HTERT RPE-1 (cell line): ENCODE results near the gene CAV3.

Experiments
- in situ Hi-C: fragments of 300-500 bp; cut with MboI; formaldehyde crosslinking; loops from 4 replicates; pipeline ENCODE4 v1.14.3; 2020; ENCODE audit warnings: low sequenced_read_pairs

CAV3 gene

GRCh38 chr3:8734908-8735307 lies 1.3 kb downstream of the CAV3 start:
- in situ Hi-C loops, result no loop called here

GRCh38 chr3:8736436-8736835 lies 2.8 kb downstream of the CAV3 start:
- in situ Hi-C loops, result no loop called here

GRCh38 chr3:8737301-8737700 lies 3.7 kb downstream of the CAV3 start:
- in situ Hi-C loops, result no loop called here

- in situ Hi-C loops, result no loop called here
Observed at GRCh38 chr3:8737823-8738222, 4.2 kb downstream of the CAV3 start.

DNA sequence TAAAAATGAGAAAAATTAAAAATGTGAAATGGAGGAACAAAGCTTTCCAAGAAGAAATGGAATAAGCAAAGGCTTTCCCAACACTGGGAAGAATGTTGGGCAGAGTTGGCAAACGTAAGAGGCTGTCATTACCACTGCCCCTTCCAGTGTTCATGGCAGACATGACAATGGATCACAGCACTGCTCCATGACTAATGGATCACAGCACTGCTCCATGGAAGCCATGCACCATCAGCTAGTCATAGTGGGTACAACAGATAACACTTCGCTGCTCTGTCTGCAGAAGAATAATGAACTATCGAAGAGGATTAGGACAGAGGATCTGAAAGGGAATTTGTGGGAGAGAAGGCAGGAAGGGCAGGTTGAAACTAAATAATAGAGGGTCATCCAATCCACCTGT lies 5.0 kb downstream of the CAV3 start:
- in situ Hi-C loops, result no loop called here

- in situ Hi-C loops, result no loop called here
Observed at GRCh38 chr3:8739757-8740504, 6.3 kb downstream of the CAV3 start.

GRCh38 chr3:8741581-8742261 lies 8.1 kb downstream of the CAV3 start:
- in situ Hi-C loops, result no loop called here

DNA sequence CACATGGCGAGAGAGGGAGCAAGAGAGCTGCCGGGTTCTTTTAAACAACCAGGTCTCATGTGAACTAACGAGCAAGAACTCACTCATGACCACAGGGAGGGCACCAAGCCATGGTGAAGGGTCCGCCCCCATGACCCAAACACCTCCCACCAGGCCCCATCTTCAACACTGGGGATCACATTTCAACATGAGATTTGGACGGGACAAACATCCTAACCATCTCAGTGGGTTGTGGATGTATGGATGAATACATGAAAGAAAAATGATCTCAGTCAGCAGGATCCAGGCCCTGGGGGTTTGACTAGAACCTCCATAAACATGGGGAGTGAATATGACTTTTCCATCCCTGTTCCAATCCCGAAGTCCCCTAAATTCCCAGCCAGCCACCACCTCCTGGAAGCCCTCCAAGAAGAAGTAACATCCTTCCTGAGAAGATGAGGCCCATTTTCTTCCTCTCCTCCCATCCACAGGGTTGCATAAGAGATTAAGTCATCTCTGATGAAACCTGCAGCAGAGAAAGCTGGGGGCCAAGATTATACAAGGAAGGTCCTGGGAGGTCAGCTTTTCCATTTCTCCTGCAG lies 9.5 kb downstream of the CAV3 start:
- in situ Hi-C loops, result no loop called here

DNA sequence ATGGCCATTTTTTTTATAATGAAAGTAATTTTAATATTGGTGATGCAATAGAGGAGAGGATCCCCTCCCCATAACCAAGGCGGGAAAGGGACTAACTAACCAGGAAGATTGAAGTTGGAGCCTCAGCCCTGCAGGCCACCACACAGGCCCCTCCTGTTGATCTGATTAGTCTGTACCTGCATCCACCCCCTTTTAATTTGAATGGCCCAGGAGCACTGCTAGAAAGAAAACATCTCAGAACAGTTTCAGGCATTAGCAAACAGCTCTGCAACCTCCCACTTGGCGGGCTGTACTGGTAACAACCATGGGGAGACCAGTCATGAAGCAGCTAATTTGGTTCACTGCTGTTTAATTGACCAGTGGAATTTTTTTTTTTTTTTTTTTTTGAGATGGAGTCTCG lies 10.3 kb downstream of the CAV3 start:
- in situ Hi-C loops, result no loop called here

DNA sequence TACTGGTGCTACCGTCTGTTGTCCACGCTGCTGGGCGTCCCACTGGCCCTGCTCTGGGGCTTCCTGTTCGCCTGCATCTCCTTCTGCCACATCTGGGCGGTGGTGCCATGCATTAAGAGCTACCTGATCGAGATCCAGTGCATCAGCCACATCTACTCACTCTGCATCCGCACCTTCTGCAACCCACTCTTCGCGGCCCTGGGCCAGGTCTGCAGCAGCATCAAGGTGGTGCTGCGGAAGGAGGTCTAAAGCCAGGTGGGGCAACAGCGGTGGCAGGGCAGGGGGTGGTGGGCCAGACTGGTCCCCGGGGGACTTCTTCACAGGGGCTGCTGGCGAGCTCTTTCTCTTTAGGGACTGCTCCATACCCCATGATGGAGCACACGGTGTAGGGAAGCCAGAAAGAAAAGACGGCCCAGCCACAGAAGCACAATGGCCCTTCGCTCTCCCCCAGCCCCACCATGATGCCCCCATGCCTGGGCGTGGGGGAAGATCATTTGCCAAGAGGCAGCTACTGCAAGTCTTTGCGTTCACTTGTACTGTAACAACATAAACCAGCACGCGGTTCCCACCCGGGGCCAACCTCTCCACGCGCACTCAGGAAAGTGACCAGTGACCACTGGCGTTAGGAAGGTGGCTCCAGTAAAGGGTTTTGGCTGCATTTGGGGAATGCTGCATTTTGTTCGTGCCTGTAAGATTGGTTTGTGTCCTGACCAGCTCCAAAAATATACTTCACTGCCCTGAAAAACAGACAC lies 12.2 kb downstream of the CAV3 start:
- in situ Hi-C loops, result no loop called here

DNA sequence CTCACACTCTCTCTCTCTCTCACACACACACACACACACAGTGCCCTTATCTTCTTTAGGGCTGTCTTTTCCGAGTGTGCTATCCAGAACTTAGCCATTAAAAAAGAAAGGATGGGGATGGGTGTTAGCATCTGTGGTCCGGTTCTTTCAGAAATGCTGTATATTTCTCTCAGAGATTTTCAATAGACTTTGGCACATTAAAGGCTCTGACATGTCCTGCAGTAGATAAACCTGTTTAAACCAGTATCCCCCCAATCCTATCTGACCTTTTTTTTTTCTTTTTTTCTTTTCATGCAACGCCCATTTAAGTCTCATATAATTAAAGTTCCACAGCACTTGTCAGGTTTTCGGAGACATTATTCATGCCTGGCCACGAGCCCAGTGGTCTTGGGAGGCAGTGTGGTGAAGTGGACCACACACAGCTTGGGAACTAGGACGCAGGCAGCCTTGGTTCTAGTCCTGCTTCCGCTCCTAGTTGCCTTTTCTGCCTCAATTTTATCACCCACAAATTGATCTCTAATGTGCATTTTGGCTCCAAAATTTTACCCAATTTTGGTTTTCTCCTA lies 13.3 kb downstream of the CAV3 start:
- in situ Hi-C loops, result no loop called here

- in situ Hi-C loops, result no loop called here
Observed at GRCh38 chr3:8749316-8749715, 15.7 kb downstream of the CAV3 start.

DNA sequence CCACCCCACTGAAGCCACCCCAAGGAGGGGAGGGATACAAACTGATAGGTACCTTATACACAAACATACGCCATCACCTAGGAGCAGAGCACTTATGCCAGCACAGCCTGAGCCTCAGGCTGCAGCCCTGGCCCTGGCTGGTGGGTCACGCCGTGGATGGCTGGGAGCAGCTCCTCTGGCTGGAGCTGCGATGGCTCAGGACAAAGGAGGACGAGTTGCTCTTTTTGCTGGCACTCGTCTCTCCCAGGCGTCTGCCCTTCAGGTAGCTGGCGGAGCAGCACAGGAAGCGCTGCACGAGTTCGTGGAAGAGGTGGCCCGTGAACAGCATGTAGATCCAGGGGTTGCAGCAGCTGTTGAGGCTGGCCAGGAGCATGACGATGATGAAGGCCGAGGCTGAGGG lies 19.2 kb downstream of the CAV3 start:
- in situ Hi-C loops, result no loop called here

DNA sequence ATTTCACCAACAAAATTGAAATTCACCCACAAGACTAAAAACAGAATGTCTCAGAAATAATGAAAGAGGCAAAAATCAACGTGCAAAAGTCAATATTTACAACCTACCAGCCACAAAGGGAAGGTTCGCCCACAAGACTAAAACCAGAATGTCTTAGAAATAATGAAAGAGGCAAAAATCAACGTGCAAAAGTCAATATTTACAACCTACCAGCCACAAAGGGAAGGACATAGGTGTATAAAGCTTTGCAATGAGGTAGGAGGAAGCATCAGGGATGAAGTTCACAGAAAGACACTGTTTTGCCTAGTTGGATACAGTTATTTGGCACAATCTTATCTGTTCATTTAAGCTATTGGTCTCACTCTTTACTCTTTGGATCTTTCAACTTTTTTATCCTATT lies 21.5 kb downstream of the CAV3 start:
- in situ Hi-C loops, result no loop called here

DNA sequence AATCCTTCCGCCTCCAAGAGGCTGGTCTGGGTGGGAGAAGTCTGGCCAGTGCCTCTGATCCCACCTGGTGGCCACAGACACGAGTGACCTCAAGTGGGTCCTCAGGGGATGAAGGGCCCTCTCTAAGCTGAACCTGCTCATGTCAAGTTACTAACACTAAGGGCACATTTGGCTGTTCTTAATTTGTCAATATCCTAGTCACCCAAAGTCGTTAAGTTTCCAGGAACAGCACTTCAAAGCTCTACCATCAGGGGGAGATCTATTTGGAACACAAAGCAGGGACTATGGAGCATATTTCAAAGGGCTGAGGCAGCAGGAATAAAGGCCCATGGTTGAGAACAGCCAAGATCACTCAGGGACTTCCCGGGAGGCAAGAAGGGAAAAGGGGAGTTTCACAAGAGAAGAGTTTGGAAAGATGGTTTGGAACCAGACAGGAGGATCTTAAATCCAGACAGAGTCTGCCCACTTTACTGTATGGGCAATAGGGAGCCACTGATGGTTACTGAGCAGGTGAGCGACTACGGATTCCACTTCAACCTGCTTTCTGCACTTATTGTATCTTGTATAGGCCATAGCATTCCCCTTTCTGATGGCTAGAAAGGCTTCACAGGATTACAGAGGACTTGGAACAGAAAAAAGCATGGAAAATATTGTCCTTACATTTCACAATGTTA lies 22.1 kb downstream of the CAV3 start:
- in situ Hi-C loops, result no loop called here

DNA sequence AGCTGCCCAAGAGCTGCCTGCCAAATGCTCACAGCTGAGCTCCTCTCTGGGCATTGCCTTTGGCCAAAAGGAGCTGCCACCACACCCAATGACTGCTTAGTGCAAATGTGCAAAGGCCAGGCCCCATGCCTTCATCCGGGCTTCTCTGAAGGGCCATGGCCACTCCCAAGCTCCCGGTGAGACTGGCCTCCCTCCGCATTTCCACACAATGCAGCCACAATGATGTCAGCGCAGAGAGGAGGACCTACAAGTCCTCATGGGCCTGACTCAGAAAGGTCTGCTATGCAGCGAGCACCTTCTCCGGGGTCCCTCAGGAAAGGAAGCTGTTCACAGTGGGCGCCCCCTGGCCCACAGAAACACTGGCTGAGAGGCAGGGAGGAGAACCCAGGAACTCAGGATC lies 23.1 kb downstream of the CAV3 start:
- in situ Hi-C loops, result no loop called here

- in situ Hi-C loops, result no loop called here
Observed at GRCh38 chr3:8757551-8758518, 24.2 kb downstream of the CAV3 start.

GRCh38 chr3:8759038-8759707 lies 25.6 kb downstream of the CAV3 start:
- in situ Hi-C loops, result no loop called here

DNA sequence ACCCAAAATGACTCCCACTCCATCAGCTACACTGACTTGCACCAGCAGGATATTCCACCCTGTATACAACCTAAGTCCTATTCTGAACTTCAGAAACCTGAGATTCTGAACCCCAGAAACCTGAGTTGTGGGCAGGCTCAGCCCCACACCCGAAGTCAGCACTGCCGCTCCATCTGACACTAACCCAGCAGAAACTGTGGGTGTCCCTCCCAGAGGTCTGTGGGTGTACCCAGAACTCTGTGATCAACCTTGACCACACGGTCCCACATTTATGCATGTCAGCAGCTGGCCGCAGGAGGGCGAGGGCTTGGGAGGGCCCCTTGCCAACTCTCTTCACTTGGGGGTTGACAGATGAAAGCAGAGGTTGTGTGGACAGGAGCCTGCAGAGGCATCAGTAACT lies 26.5 kb downstream of the CAV3 start:
- in situ Hi-C loops, result no loop called here
